K562 (cell line): ENCODE data around the gene CERS6.

Experiments
- BHLHE40 ChIP-seq: IDR thresholded peaks from 2 replicates; pipeline ENCODE4 v1.6.1; 2011; ENCODE audit warnings: low read length, improper control_type of control experiment
- CBX5 ChIP-seq: IDR thresholded peaks from 2 replicates; pipeline ENCODE4 v1.6.1; 2014; ENCODE audit warnings: low read depth, borderline replicate concordance
- CTCF ChIP-seq, 3 experiments: IDR thresholded peaks in 2 of 3; conservative IDR thresholded peaks in 1 of 3; 2 replicates each; pipeline ENCODE4 v1.5.1; 2011 to 2012; ENCODE audit warnings: low read length in 3 of 3, mild to moderate bottlenecking in 3 of 3, control low read depth in 2 of 3, improper control_type of control experiment in 1 of 3, inconsistent platforms in 1 of 3, low read depth in 1 of 3, mixed read lengths in 1 of 3, moderate library complexity in 1 of 3; ENCODE audit not compliant: insufficient read depth in 2 of 3
- EZH2 ChIP-seq: IDR thresholded peaks from 2 replicates; pipeline ENCODE4 v1.6.1; 2012; ENCODE audit warnings: low read depth, mild to moderate bottlenecking, inconsistent platforms, low read length, borderline replicate concordance
- U2AF2 ChIP-seq: fragments of 200-400 bp; formaldehyde crosslinking; optimal IDR thresholded peaks from 2 replicates; pipeline ENCODE3; 2017; ENCODE audit warnings: low read depth, mild to moderate bottlenecking, low read length
- ZBTB7A ChIP-seq: IDR thresholded peaks from 2 replicates; pipeline ENCODE4 v1.6.1; 2011; ENCODE audit warnings: low read depth, mild to moderate bottlenecking, low read length, moderate library complexity, borderline replicate concordance; ENCODE audit not compliant: control insufficient read depth
- TF ChIP-seq, protein P1 (sequence below): IDR thresholded peaks from 3 replicates; pipeline ENCODE4 v1.6.1; 2011; ENCODE audit warnings: borderline replicate concordance, mild to moderate bottlenecking; ENCODE audit not compliant: insufficient read length, insufficient read depth

DNA sequence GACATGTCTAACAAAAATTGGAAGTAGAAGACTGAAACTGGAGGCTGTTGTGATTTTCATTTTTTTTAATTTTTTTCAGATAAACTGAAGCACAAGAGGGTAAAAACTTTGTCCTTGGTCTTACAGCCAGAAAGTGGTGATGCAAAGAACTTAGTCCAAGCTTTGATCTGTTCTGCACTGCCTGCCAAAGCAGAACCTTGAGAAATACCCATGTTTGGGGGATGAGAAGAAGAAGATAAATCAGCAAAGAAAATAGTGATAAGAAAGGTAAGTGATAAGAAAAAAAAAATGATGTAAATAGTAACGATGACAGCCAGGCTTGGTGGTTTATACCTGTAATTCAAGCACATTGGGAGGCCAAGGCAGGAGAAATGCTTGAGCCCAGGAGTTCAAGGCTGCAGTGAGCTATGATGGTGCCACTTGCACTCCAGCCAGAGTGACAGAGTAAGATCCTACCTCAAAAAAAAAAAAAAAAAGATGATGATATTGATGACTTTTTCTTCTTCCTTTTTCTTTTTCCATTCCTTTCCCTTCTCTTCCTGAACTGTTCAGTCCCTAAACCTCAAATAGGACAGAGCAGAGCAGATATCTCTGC is 331.8 kb downstream of the CERS6 start:
- TF ChIP-seq CBX5 = no peak
- no peak for TF ChIP-seq CTCF (IDR thresholded peaks at IDR 0.05 in 2 of 3, conservative IDR thresholded peaks at IDR 0.05 in 1 of 3; ENCODE audit: insufficient read depth in 2 of 3, low read depth in 1 of 3, low read length in 3 of 3)
- no peak for TF ChIP-seq BHLHE40
- no peak for TF ChIP-seq U2AF2
- TF ChIP-seq, protein P1, sequence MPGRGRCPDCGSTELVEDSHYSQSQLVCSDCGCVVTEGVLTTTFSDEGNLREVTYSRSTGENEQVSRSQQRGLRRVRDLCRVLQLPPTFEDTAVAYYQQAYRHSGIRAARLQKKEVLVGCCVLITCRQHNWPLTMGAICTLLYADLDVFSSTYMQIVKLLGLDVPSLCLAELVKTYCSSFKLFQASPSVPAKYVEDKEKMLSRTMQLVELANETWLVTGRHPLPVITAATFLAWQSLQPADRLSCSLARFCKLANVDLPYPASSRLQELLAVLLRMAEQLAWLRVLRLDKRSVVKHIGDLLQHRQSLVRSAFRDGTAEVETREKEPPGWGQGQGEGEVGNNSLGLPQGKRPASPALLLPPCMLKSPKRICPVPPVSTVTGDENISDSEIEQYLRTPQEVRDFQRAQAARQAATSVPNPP = no peak
- no peak for TF ChIP-seq EZH2
- TF ChIP-seq ZBTB7A = no peak
